Uterus (tissue), 2 donors: ENCODE data around the gene ANKRD13B.

Source experiments
- CTCF ChIP-seq, 4 experiments: fragments of 200-600 bp in 2 of 4; fragments of 450-650 bp in 2 of 4; sonication (generic) in 2 of 4; IDR thresholded peaks; one replicate each; pipeline ENCODE4 v1.5.1; 2016 to 2019; ENCODE audit warnings: antibody characterized with exemption in 4 of 4, mild to moderate bottlenecking in 2 of 4, moderate library complexity in 1 of 4
- POLR2A ChIP-seq, 2 donors: fragments of 450-650 bp; IDR thresholded peaks; one replicate each; pipeline ENCODE4 v1.6.1; 2016; ENCODE audit warnings: antibody characterized with exemption in 2 of 2, mild to moderate bottlenecking in 1 of 2, moderate library complexity in 1 of 2

- TF ChIP-seq CTCF (IDR thresholded peaks at IDR 0.05) (no peak), POLR2A (IDR thresholded peaks at IDR 0.05) (no peak)
These were observed 10.3 kb downstream of the ANKRD13B start for GRCh38 chr17:29603109-29603674.
